ENCODE measurements around the gene TCIRG1.

DNA sequence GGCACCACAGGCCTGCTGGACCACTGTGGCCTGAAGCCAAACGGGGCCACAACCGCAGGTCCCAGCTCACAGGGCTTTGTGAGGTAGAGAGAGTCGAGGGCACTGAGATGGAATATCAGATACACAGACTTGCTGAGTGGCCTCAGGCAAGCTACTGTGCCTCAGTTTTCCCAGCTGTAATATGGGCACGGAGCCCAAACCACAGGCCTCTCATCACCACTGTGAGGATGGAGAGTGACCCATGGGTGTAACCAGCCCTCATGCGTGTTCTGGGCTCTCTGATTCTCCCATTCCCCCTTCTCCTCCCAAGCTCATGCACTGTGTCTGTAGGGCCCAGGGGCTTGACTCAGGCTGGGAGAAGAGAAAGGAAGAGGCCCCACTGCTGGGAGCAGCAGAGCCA is 39.1 kb upstream of the TCIRG1 start:
- TF ChIP-seq MED1 (CRISPR knock-in tag; IDR thresholded peaks at IDR 0.05) (no peak), ZFP62 (CRISPR knock-in tag; IDR thresholded peaks at IDR 0.05) (no peak), ZBTB8A (CRISPR knock-in tag; IDR thresholded peaks at IDR 0.05; ENCODE audit: borderline replicate concordance, low read depth) (no peak), EEA1 (CRISPR knock-in tag; IDR thresholded peaks at IDR 0.05; ENCODE audit: borderline replicate concordance) (no peak)
- TF ChIP-seq, protein P1, sequence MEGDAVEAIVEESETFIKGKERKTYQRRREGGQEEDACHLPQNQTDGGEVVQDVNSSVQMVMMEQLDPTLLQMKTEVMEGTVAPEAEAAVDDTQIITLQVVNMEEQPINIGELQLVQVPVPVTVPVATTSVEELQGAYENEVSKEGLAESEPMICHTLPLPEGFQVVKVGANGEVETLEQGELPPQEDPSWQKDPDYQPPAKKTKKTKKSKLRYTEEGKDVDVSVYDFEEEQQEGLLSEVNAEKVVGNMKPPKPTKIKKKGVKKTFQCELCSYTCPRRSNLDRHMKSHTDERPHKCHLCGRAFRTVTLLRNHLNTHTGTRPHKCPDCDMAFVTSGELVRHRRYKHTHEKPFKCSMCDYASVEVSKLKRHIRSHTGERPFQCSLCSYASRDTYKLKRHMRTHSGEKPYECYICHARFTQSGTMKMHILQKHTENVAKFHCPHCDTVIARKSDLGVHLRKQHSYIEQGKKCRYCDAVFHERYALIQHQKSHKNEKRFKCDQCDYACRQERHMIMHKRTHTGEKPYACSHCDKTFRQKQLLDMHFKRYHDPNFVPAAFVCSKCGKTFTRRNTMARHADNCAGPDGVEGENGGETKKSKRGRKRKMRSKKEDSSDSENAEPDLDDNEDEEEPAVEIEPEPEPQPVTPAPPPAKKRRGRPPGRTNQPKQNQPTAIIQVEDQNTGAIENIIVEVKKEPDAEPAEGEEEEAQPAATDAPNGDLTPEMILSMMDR (CRISPR knock-in tag; IDR thresholded peaks at IDR 0.05) = no peak
- TF ChIP-seq, protein P2, sequence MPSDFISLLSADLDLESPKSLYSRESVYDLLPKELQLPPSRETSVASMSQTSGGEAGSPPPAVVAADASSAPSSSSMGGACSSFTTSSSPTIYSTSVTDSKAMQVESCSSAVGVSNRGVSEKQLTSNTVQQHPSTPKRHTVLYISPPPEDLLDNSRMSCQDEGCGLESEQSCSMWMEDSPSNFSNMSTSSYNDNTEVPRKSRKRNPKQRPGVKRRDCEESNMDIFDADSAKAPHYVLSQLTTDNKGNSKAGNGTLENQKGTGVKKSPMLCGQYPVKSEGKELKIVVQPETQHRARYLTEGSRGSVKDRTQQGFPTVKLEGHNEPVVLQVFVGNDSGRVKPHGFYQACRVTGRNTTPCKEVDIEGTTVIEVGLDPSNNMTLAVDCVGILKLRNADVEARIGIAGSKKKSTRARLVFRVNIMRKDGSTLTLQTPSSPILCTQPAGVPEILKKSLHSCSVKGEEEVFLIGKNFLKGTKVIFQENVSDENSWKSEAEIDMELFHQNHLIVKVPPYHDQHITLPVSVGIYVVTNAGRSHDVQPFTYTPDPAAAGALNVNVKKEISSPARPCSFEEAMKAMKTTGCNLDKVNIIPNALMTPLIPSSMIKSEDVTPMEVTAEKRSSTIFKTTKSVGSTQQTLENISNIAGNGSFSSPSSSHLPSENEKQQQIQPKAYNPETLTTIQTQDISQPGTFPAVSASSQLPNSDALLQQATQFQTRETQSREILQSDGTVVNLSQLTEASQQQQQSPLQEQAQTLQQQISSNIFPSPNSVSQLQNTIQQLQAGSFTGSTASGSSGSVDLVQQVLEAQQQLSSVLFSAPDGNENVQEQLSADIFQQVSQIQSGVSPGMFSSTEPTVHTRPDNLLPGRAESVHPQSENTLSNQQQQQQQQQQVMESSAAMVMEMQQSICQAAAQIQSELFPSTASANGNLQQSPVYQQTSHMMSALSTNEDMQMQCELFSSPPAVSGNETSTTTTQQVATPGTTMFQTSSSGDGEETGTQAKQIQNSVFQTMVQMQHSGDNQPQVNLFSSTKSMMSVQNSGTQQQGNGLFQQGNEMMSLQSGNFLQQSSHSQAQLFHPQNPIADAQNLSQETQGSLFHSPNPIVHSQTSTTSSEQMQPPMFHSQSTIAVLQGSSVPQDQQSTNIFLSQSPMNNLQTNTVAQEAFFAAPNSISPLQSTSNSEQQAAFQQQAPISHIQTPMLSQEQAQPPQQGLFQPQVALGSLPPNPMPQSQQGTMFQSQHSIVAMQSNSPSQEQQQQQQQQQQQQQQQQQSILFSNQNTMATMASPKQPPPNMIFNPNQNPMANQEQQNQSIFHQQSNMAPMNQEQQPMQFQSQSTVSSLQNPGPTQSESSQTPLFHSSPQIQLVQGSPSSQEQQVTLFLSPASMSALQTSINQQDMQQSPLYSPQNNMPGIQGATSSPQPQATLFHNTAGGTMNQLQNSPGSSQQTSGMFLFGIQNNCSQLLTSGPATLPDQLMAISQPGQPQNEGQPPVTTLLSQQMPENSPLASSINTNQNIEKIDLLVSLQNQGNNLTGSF (CRISPR knock-in tag; IDR thresholded peaks at IDR 0.05) = no peak
- TF ChIP-seq, protein P3, sequence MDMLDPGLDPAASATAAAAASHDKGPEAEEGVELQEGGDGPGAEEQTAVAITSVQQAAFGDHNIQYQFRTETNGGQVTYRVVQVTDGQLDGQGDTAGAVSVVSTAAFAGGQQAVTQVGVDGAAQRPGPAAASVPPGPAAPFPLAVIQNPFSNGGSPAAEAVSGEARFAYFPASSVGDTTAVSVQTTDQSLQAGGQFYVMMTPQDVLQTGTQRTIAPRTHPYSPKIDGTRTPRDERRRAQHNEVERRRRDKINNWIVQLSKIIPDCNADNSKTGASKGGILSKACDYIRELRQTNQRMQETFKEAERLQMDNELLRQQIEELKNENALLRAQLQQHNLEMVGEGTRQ (IDR thresholded peaks at IDR 0.05; ENCODE audit: low read depth, low read length) = no peak
- TF ChIP-seq, protein P3 (CRISPR knock-in tag; IDR thresholded peaks at IDR 0.05; ENCODE audit: borderline replicate concordance) = no peak
- TF ChIP-seq, protein P4, sequence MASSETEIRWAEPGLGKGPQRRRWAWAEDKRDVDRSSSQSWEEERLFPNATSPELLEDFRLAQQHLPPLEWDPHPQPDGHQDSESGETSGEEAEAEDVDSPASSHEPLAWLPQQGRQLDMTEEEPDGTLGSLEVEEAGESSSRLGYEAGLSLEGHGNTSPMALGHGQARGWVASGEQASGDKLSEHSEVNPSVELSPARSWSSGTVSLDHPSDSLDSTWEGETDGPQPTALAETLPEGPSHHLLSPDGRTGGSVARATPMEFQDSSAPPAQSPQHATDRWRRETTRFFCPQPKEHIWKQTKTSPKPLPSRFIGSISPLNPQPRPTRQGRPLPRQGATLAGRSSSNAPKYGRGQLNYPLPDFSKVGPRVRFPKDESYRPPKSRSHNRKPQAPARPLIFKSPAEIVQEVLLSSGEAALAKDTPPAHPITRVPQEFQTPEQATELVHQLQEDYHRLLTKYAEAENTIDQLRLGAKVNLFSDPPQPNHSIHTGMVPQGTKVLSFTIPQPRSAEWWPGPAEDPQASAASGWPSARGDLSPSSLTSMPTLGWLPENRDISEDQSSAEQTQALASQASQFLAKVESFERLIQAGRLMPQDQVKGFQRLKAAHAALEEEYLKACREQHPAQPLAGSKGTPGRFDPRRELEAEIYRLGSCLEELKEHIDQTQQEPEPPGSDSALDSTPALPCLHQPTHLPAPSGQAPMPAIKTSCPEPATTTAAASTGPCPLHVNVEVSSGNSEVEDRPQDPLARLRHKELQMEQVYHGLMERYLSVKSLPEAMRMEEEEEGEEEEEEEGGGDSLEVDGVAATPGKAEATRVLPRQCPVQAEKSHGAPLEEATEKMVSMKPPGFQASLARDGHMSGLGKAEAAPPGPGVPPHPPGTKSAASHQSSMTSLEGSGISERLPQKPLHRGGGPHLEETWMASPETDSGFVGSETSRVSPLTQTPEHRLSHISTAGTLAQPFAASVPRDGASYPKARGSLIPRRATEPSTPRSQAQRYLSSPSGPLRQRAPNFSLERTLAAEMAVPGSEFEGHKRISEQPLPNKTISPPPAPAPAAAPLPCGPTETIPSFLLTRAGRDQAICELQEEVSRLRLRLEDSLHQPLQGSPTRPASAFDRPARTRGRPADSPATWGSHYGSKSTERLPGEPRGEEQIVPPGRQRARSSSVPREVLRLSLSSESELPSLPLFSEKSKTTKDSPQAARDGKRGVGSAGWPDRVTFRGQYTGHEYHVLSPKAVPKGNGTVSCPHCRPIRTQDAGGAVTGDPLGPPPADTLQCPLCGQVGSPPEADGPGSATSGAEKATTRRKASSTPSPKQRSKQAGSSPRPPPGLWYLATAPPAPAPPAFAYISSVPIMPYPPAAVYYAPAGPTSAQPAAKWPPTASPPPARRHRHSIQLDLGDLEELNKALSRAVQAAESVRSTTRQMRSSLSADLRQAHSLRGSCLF (CRISPR knock-in tag; IDR thresholded peaks at IDR 0.05; ENCODE audit: borderline replicate concordance) = no peak

Data from HepG2 (cell line).